Measurements from ENCODE around the gene ZNF641.

ZNF641 gene

GRCh38 chr12:48388460-48388859 is 37.7 kb upstream of the ZNF641 start:
- no peak for ATAC-seq
- no peak for TF ChIP-seq OSR1 (CRISPR knock-in tag; IDR thresholded peaks at IDR 0.05)
- TF ChIP-seq ZFP3 (CRISPR knock-in tag; IDR thresholded peaks at IDR 0.05), result no peak
- no peak for TF ChIP-seq BACH2 (CRISPR knock-in tag; IDR thresholded peaks at IDR 0.05; ENCODE audit: borderline replicate concordance)
- no peak for TF ChIP-seq CSRNP3 (CRISPR knock-in tag; IDR thresholded peaks at IDR 0.05)
- TF ChIP-seq ZFP30 (CRISPR knock-in tag; IDR thresholded peaks at IDR 0.05), result no peak
- no peak for TF ChIP-seq ZNF565 (CRISPR knock-in tag; conservative IDR thresholded peaks at IDR 0.05; ENCODE audit: low read depth)
- no peak for TF ChIP-seq TOX (CRISPR knock-in tag; IDR thresholded peaks at IDR 0.05; ENCODE audit: borderline replicate concordance)
- TF ChIP-seq ZNF8 (CRISPR knock-in tag; IDR thresholded peaks at IDR 0.05), result no peak
- no peak for TF ChIP-seq CSDC2 (CRISPR knock-in tag; IDR thresholded peaks at IDR 0.05)
- no peak for TF ChIP-seq ZNF70 (CRISPR knock-in tag; IDR thresholded peaks at IDR 0.05)
- no peak for TF ChIP-seq GLIS3 (CRISPR knock-in tag; IDR thresholded peaks at IDR 0.05)
- no peak for TF ChIP-seq CREB5 (CRISPR knock-in tag; IDR thresholded peaks at IDR 0.05; ENCODE audit: low read depth)

GRCh38 chr12:48380596-48380995 is 29.9 kb upstream of the ZNF641 start:
- ATAC-seq, result no peak
- no peak for TF ChIP-seq PATZ1 (CRISPR knock-in tag; IDR thresholded peaks at IDR 0.05; ENCODE audit: borderline replicate concordance)
- no peak for TF ChIP-seq CSRNP3 (CRISPR knock-in tag; IDR thresholded peaks at IDR 0.05)
- TF ChIP-seq ZC3H10 (CRISPR knock-in tag; IDR thresholded peaks at IDR 0.05), result no peak
- TF ChIP-seq TSHZ2 (CRISPR knock-in tag; IDR thresholded peaks at IDR 0.05), result no peak
- TF ChIP-seq ZNF565 (CRISPR knock-in tag; conservative IDR thresholded peaks at IDR 0.05; ENCODE audit: low read depth), result no peak
- TF ChIP-seq ZFP3 (CRISPR knock-in tag; IDR thresholded peaks at IDR 0.05), result no peak
- TF ChIP-seq ISL1 (CRISPR knock-in tag; IDR thresholded peaks at IDR 0.05), result no peak

GRCh38 chr12:48379794-48380193 is 29.1 kb upstream of the ZNF641 start:
- no peak for TF ChIP-seq PPARA (CRISPR knock-in tag; IDR thresholded peaks at IDR 0.05; ENCODE audit: borderline replicate concordance)
- no peak for TF ChIP-seq ZNF70 (CRISPR knock-in tag; IDR thresholded peaks at IDR 0.05)
- TF ChIP-seq ZNF8 (CRISPR knock-in tag; IDR thresholded peaks at IDR 0.05), result no peak
- no peak for TF ChIP-seq BACH2 (CRISPR knock-in tag; IDR thresholded peaks at IDR 0.05; ENCODE audit: borderline replicate concordance)
- no peak for TF ChIP-seq TSHZ2 (CRISPR knock-in tag; IDR thresholded peaks at IDR 0.05)
- TF ChIP-seq ISL1 (CRISPR knock-in tag; IDR thresholded peaks at IDR 0.05), result no peak
- no peak for TF ChIP-seq ZFP30 (CRISPR knock-in tag; IDR thresholded peaks at IDR 0.05)
- no peak for TF ChIP-seq GLIS3 (CRISPR knock-in tag; IDR thresholded peaks at IDR 0.05)
- no peak for TF ChIP-seq ARNTL (CRISPR knock-in tag; IDR thresholded peaks at IDR 0.05; ENCODE audit: borderline replicate concordance, low read depth)
- no peak for TF ChIP-seq ZC3H10 (CRISPR knock-in tag; IDR thresholded peaks at IDR 0.05)
- TF ChIP-seq CSDC2 (CRISPR knock-in tag; IDR thresholded peaks at IDR 0.05), result no peak
- no peak for TF ChIP-seq SNAI2 (CRISPR knock-in tag; IDR thresholded peaks at IDR 0.05)
- TF ChIP-seq ZNF565 (CRISPR knock-in tag; conservative IDR thresholded peaks at IDR 0.05; ENCODE audit: low read depth), result no peak
- no peak for TF ChIP-seq TOX (CRISPR knock-in tag; IDR thresholded peaks at IDR 0.05; ENCODE audit: borderline replicate concordance)
- TF ChIP-seq ESRRG (CRISPR knock-in tag; IDR thresholded peaks at IDR 0.05), result no peak
- no peak for TF ChIP-seq OSR1 (CRISPR knock-in tag; IDR thresholded peaks at IDR 0.05)

More at GRCh38 chr12:48379794-48380193, 29.1 kb upstream of the ZNF641 start:
- no peak for ATAC-seq

Data from SK-N-SH treated with all-trans-retinoic acid at 6 μM for 48 hours (cell line).